Stimulated activated CD4-positive, alpha-beta T cell treated with anti-CD3 and anti-CD28 coated beads, Interleukin-15, amount 100 ng/mL, for 1 hour (primary cell): ENCODE measurements around the gene NME9.

Source experiments
- DNase-seq, 2 donors: peaks; one replicate each; pipeline ENCODE4 v3.0.0-alpha.2; 2020; ENCODE audit warnings: low read depth in 1 of 2, low spot score in 1 of 2

Gene NME9

DNA sequence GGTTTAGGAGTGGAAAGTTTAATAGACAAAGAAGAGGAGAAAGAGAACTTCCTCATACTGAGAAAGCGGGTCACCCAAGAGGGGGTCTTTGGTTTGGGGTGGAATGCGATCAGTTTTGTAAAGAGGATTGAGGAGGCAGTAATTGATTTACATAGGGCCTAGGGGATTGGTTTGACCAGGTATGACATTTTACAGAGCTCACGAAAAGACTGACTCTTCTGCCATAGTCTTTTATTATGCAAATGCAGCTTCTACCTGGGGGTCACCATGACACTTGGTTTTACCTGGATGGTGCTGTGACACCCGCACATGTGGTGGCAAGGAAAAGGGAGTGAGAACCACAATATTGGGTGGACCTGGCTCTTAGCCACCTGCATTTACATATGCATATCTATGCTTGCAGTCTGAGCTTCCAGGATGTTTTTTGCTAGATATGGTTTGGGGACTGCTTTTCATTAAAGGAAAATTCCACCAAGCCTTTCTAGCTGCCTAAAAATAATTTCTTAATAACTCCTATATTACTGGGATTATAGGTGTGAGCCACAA, 6.9 kb upstream of the NME9 start:
- no peak for DNase-seq

DNA sequence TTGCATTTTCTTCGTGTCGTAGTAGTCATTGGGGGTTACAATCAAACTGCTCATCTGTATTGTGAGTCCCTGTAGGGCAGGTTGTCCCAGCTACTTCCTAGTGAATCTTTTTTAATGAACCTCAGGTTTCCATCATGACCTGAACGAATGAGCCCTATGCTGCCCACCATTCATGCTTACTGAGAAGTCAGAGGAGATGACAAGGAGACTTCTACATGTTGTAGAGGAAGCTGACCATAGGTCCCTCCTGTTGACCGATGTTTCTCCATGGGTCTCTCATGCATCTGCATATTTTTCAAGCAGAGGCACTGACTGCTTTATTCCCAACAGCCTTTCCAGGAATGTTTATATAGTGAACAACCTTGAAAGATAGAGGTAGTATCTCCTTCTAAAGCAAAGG, 5.0 kb upstream of the NME9 start:
- DNase-seq = no peak

GRCh38 chr3:138332472-138333073, 2.9 kb upstream of the NME9 start:
- no peak for DNase-seq

- DNase-seq = no peak
Observed at GRCh38 chr3:138331143-138331894, 1.7 kb upstream of the NME9 start.

- no peak for DNase-seq
Observed at GRCh38 chr3:138329984-138330293, 288 bp upstream of the NME9 start.

DNA sequence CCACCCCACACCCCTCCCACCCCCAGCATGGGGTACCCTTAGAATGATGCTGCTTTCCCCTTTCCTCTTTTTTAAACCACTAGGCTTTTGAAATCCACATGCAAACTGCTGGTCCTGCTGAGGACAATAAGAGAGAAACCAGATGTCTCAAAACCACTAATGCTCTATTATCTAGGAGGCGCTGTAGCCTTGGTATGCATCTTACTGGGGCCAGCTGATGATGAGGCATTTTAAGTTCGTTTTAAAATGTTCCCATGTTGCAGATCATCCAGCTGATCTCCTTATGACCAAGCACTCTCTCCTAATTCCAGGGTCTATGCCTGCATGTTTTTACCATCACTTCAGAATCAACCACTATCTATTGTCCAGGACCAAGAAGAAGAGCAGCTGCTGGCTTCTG, 1.3 kb downstream of the NME9 start:
- no peak for DNase-seq

GRCh38 chr3:138327831-138328230, 1.8 kb downstream of the NME9 start:
- DNase-seq = no peak

DNA sequence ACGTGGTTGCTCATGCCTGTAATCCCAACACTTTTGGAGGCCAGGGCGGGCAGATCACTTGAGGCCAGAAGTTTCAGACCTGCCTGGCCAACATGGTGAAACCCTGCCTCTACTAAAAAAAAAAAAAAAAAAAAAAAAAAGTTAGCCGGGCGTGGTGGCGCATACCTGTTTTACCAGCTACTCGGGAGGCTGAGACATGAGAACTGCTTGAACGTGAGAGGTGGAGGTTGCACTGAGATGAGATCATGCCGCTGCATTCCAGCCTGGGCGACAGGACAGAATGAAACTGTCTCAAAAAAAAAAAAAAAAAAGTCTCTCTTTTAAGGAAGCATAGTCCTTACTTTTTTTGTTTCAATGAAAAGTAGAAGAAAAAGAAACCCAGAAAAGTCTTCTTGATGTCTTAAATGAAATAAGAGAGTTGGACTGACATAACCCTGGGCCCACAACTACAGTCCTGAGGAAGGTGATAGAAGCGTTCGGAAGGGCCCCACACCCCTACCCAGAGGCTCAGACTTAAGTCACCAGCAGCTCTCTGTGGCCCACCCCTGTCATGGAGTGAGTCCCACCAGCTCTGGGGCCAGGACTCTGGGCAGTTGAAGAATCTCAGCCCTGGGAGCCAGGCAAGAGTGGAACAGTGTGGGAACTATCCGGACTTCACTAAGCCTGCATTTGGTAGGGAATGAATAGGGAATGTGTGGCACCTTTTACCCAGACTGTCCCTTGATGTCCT, 2.6 kb downstream of the NME9 start:
- DNase-seq = no peak

GRCh38 chr3:138325990-138326389, 3.7 kb downstream of the NME9 start:
- no peak for DNase-seq

DNA sequence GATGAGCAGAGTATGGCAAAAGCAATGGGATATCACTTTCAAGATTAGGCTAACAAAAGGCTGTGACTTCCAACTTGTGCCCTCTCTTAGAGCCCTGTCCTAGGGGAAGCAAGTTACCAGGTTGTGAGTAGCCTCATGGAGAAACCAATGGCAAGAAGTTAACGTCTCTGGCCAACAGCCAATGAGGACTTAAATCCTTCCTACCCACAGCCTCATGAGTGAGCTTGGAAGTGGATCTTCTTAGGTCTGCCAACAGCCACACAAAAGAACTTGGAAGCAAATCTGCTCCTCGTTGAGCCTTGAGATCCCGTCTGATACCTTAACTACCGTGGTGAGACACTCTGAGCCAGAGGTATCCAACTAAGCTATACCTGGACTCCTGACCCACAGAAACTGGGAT, 5.7 kb downstream of the NME9 start:
- DNase-seq = no peak

DNA sequence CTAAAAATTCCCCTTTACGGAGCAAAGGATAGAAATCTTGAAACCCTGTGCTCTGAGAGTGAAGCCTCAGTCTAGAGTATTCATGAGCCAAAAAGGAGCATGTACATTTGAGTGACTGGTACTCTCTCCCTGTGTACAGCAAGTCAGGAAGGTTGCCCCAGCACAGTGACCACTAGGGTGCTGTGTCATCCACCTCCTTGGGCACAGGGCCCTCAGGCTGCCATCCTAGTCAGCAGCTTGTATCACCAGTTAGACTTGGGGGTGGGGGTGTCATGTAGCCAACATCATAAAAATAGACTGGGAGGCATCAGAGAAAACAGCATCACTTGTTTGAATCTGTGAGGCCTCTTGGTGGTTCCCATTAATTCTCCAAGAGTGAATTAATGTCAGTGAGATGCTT, 12.0 kb downstream of the NME9 start:
- no peak for DNase-seq

GRCh38 chr3:138314751-138315150, 14.9 kb downstream of the NME9 start:
- no peak for DNase-seq

- DNase-seq = no peak
Observed at GRCh38 chr3:138310494-138310893, 19.2 kb downstream of the NME9 start.

DNA sequence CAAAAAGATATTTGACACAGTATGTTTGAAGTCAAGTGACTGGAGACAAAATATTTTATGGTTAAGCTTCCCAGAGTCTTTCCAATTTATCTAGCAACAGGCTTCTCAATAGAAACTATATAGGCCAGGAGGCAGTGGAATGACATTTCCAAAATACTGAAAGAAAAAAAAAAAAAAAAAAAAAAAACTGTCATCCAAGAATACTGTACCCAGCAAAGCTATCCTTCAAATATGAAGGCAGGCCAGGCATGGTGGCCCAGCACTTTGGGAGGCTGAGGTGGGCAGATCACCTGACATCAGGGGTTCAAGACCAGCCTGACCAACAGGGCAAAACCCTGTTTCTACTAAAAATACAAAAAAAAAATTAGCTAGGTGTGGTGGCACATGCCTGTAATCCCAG, 20.9 kb downstream of the NME9 start:
- DNase-seq = no peak

GRCh38 chr3:138307899-138308298, 21.8 kb downstream of the NME9 start:
- DNase-seq = no peak

- no peak for DNase-seq
Observed at GRCh38 chr3:138303474-138303873, 26.2 kb downstream of the NME9 start.

DNA sequence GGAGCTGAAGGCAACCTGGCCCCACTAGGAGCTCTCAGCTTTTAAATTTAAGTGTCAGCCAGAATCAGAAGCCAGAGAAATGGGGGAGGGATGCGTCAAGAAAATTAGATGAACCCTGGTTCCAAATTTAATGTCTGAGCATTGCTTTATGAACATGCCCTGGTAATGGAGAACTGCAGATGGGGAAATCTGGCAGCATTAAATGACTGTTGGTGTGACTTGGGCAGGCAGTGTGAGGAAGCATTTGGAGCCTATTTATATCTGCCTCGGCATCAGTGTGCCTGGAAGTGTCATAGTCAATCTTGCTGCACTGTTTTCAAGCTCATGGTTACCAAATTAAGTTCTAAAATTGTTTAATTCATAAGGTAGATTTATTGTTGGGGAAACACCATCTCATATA, 29.0 kb downstream of the NME9 start:
- no peak for DNase-seq

DNA sequence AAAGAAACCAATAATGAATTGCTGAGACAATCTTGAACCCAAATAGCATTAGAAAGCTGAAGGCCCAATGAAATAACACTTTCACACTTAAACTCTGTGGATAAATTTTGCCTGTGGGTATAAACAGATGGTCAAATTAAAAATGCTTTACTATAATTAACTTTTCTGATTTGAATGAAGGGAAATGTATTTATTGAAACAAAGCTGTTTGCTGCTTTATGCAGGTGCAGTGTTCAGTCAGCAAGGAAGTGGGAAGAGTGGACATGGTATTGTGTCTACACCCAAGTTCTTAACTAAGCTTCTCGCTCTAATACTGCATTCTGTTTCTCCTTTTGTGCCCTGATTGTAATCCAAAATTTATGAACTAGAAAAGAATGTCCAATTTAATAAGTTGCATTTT, 31.8 kb downstream of the NME9 start:
- no peak for DNase-seq

DNA sequence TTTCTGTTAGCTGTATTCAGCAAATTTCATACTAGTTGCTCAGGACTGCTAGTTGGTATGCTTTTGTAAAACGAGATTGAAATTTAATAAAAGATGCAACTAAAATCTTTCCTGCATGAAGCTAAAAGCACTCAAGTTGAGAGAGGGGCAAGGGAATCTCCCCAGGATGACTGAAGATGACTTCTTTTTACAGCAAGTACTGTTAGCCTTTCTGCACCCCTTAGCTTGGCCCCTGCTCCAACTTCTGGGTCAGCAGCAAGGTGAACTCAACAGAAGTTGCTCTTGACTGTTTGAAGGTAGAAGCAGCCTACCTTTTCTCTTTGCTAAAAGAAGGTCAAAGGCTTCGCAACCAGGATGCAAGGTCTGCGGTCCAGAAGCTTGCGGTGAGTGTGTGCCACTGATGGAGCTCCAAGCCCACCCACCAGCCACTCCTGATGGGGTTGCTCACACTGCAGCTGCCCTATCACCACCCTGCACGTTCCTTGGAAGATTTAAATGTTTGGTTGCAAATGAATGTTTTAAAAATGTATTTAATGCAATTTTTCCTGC, 32.5 kb downstream of the NME9 start:
- DNase-seq = no peak

DNA sequence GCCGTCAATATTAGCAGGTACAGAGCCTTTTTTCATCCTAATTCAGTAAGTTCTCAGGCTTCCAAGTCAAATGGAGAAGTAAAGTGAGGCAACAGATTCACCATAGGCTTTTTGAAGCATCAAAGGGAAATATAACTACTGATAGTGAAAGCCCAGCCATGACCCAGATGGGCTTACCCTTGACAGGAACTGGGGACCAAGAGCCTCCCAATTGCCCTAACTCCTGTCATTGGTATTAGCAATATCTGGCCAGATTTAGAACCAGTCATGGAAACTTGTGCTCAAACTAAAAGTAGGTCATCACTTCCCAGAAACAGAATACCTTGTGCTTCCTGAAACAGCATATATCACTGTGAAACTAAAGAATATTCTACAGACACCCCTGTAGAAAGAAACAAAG, 33.0 kb downstream of the NME9 start:
- DNase-seq = no peak

DNA sequence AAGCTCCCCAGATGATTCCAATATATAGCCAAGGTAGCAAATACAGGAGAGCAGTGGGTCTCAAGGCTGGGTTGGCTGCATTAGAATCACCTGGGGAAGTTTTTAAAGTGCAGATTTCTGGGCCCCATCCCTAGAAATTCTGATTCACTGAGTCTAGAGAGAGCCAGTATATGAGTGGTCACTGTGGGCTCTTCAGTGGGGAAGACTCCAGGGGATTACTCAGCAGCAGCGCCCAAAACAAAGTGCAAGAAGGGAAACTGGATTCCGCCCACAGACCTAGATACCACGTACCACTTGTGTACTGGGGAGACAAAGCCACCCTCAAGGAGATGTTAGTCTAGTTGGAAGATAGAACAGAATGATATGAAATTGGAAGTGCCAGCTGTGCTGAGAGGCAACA, 40.0 kb downstream of the NME9 start:
- DNase-seq = no peak

DNA sequence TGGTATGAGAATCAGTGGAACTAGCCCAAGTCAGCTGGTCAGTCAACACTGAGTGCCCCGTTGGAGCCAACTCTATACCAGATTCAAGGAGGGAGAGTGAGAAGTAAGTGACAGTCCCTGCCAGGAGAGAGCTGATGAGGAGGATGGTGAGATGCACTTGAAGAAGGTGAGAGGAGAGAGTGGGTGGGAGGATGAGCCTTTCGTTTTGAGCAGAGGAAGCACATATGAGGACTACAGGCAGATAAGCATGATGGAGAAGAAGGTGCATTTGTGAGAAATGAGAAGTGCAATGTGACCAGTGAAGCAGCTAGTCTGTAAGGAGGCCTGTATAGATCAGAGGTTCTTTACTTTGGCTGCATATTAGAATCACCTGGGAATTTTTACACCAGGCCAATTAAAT, 40.4 kb downstream of the NME9 start:
- no peak for DNase-seq
